IPS-20b (cell line): ENCODE measurements around the gene TRAM2.

ENCODE experiments used
- H3K27ac ChIP-seq: one replicate; pipeline ENCODE4 v1.5.1; 2013; ENCODE audit warnings: low read length
- H3K27me3 ChIP-seq: 2 replicates; pipeline ENCODE4 v1.6.1; 2013; ENCODE audit warnings: mild to moderate bottlenecking, low read length, inconsistent platforms; ENCODE audit not compliant: insufficient read depth
- H3K36me3 ChIP-seq: 2 replicates; pipeline ENCODE4 v1.6.1; 2013; ENCODE audit warnings: low read depth, mild to moderate bottlenecking, inconsistent platforms, low read length, moderate library complexity; ENCODE audit not compliant: insufficient read depth
- H3K4me1 ChIP-seq: 2 replicates; pipeline ENCODE4 v1.6.1; 2013; ENCODE audit warnings: mild to moderate bottlenecking, control low read depth, inconsistent platforms, low read length, moderate library complexity; ENCODE audit not compliant: insufficient read depth
- H3K4me3 ChIP-seq: 2 replicates; pipeline ENCODE4 v1.5.1; 2013; ENCODE audit warnings: mild to moderate bottlenecking, low read length, inconsistent platforms
- H3K9ac ChIP-seq: 2 replicates; pipeline ENCODE4 v1.6.1; 2013; ENCODE audit warnings: low read depth, mild to moderate bottlenecking, inconsistent platforms, low read length, moderate library complexity
- H3K9me3 ChIP-seq: 2 replicates; pipeline ENCODE4 v1.6.1; 2013; ENCODE audit warnings: mild to moderate bottlenecking, low read depth, low read length, inconsistent platforms; ENCODE audit not compliant: insufficient read depth

The TRAM2 gene

DNA sequence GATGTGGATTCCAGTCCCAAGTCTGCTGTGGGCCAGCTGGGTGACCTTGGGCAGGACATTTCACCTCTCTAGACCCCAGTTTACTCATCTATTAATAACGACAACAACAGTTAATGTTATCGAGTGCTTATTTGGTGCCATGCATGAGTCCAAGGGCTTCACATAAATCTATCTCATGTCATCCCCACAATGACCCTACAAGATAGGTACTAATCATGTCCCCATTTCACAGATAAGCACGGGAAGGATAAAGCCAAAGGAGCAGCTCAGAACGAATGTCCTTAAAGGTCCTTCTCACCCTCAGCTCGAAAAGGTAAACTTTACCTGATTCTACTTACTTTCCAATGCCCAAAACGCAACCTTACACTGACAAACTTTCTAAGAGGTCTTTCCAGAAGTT lies 35.7 kb downstream of the TRAM2 start:
- Histone ChIP-seq H3K27me3 (no peaks in the 10 kb centered on the region), H3K27ac (no peak overlapping the region), H3K36me3 (no peaks in the 10 kb centered on the region), H3K4me3 (no peak overlapping the region), H3K9ac (no peak overlapping the region), H3K9me3 (no peaks in the 10 kb centered on the region), H3K4me1 (peaks cover 30% of the 10 kb centered on the region)

DNA sequence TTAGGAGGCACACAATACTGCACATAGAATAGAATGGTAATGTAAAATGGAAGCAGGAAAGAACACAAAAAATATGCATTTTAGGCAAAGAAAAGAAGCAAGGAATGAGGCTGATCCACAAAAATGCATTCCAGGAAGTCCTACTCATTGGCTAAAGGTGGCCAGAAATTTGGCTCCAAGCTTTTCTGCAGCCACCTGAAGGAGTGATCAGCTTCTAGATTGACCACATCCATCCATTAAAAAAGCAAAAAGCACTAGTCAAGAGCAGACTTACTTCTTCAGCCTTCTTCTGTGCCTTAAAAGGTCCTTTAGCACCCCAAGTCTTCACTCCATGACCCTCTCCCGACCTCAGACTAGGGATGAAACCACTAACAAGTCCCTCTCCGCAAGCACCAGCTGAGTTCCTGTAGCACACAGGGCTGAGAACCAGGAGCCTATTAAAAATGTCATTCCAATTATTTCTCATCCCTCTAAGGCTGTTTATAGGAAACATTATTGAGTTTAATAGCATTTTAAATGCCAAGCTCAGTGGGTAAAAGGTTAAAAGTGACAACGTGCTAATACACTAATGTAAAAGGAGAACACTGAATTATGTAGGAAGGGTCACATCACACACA lies 36.5 kb downstream of the TRAM2 start:
- H3K9ac ChIP-seq: no peak overlapping the region
- no peaks in the 10 kb centered on the region for H3K36me3 ChIP-seq
- H3K4me1 ChIP-seq: peaks cover 29% of the 10 kb centered on the region
- H3K27ac ChIP-seq: no peak overlapping the region
- no peak overlapping the region for H3K4me3 ChIP-seq
- H3K9me3 ChIP-seq: no peaks in the 10 kb centered on the region
- H3K27me3 ChIP-seq: no peaks in the 10 kb centered on the region

DNA sequence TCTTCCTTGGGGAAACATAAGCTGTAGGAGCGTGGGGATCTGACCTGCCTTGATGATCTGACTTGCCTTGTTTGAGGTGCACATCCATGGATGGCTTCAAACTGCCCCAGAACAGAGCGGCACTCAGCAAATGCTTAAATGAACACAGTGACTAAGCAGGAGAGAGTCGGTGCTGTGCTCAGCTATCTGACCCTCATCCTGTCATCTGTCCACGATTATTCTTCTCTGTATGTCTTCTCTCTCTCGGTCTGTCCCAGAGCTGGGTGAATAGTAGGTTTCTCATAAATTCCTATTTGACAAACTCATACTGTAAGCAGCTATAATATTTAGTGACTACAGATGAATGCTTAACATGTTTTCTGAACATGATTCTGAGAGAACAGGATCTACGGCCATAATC lies 37.3 kb downstream of the TRAM2 start:
- Histone ChIP-seq H3K27ac (no peak overlapping the region), H3K27me3 (no peaks in the 10 kb centered on the region), H3K36me3 (0 out of 2 replicates have a peak, but pooled peaks cover 6% of the 10 kb centered on the region), H3K9ac (no peak overlapping the region), H3K4me3 (no peak overlapping the region), H3K9me3 (no peaks in the 10 kb centered on the region), H3K4me1 (peaks cover 29% of the 10 kb centered on the region)

DNA sequence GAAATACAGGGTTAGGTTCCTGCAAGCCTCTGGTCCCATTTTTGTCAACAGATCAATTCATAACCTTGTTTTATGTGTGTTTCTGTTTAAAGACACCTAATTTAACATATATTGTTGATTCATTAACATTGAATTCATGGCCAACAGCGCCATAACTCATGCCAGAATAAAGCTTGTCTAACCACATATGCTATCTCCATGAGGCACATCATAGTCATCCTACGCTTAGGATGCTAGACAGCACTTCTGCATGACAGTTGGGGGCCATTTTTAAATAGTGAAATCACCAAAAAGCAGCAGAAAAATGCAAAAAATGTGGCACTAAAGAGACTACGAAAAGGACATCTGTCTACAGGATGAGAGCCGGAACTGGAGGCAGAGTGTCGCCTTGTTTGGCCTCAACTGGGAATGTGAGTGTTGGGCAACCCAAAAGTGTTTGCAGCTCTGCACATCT lies 37.9 kb downstream of the TRAM2 start:
- Histone ChIP-seq H3K36me3 (0 out of 2 replicates have a peak, but pooled peaks cover 7% of the 10 kb centered on the region), H3K4me1 (peaks cover 28% of the 10 kb centered on the region), H3K27ac (no peak overlapping the region), H3K4me3 (no peak overlapping the region), H3K9ac (no peak overlapping the region), H3K9me3 (no peaks in the 10 kb centered on the region), H3K27me3 (no peaks in the 10 kb centered on the region)

DNA sequence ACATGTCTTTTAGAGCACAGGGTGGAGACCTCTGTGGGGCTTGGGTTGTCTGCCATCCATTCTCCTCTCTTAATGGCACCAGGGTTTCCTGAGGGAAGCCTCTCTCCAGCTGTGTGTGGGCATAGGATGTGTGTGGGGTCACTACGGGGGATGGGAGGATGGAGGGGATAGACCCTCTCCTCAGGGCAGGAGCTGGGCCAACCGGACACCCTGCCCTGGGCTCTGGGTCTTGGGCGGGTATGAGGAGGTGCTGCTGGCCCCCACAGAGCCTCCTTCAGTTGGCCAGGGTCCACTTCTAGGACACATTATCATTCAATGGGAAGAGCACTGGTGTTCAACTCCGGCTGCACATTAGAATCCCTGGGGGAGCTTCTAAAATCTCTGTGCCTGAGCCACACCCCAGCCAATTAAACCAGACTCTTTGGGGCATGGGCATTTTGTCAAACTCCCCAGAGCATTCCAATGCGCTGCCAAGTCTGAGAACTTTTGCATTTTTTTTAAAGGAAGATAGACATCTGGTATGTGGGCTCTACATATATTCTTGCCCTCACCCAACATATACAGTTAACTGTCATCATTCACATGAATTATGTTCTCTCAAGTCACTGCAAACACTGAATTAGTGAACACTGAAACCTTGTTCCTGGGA lies 38.5 kb downstream of the TRAM2 start:
- peaks cover 24% of the 10 kb centered on the region for H3K4me1 ChIP-seq
- H3K9ac ChIP-seq: no peak overlapping the region

DNA sequence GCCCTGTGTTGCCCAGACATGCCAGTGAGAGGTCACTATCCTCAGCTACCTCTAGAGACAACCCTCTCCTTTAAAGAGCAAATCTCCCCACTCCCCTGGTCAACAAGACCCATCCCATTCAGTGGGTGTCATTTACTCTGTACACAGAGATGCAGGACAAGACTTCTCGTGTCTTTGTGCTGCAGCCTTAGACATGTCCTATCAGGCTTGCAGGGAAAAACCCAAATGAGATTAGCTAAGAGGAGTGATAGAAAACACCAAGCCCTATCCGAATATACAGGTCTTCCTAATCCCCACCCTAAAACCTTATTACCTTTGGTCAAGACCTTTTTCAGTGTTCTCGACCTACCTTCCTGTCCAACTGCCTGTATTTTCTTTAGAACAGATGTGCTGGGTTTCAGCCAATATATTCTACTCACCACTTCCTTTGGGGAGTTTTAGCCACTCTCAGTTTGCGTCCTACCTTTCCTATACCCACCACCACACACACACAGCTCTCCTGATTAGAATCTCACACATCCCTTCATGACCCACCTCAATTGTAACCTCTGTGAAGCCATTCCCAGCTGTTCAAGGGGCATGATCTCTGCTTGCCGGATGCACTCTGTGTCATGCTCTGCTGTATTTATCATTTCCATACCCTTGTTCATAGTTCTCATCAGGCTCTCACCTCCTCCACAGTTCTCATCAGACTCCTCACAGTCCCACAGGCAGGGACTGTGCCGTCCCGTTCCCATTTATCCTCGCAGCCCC lies 39.7 kb downstream of the TRAM2 start:
- Histone ChIP-seq H3K4me3 (no peak overlapping the region), H3K27me3 (no peaks in the 10 kb centered on the region), H3K9me3 (no peaks in the 10 kb centered on the region), H3K27ac (no peak overlapping the region), H3K4me1 (peaks cover 24% of the 10 kb centered on the region), H3K36me3 (0 out of 2 replicates have a peak, but pooled peaks cover 7% of the 10 kb centered on the region), H3K9ac (no peak overlapping the region)

More for the DNA sequence above, 38.5 kb downstream of the TRAM2 start:
- H3K36me3 ChIP-seq: 0 out of 2 replicates have a peak, but pooled peaks cover 7% of the 10 kb centered on the region
- no peaks in the 10 kb centered on the region for H3K9me3 ChIP-seq
- no peaks in the 10 kb centered on the region for H3K27me3 ChIP-seq
- no peak overlapping the region for H3K4me3 ChIP-seq
- no peak overlapping the region for H3K27ac ChIP-seq

DNA sequence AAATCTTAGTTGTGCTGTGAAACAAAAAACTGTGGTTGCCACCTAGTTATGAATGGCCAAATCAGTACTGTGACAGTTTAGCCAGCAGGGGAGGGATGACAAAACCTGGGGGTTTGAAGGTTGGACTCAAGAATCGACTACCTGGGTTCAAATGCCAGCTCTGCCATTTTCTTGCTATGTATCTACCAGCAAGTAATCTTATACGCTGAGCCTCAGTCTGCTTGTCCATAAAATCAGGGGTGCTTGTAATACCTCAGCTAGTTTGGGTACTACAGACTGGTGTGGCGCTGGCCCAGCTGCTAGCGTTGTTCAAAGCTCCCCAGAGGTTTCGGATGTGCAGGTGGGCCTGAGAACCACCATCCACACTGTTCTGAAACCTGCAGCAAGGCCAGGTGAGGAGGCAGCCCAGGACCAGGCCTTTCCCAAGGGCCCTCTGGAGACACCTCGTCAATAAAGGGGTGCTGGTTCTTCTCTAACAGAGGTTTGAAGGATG lies 40.4 kb downstream of the TRAM2 start:
- H3K9me3 ChIP-seq: no peaks in the 10 kb centered on the region
- no peak overlapping the region for H3K4me3 ChIP-seq
- H3K9ac ChIP-seq: no peak overlapping the region
- 0 out of 2 replicates have a peak, but pooled peaks cover 7% of the 10 kb centered on the region for H3K36me3 ChIP-seq
- H3K27me3 ChIP-seq: no peaks in the 10 kb centered on the region
- peak overlapping the region; percentile 8 for H3K27ac ChIP-seq
- H3K4me1 ChIP-seq: peaks cover 24% of the 10 kb centered on the region

DNA sequence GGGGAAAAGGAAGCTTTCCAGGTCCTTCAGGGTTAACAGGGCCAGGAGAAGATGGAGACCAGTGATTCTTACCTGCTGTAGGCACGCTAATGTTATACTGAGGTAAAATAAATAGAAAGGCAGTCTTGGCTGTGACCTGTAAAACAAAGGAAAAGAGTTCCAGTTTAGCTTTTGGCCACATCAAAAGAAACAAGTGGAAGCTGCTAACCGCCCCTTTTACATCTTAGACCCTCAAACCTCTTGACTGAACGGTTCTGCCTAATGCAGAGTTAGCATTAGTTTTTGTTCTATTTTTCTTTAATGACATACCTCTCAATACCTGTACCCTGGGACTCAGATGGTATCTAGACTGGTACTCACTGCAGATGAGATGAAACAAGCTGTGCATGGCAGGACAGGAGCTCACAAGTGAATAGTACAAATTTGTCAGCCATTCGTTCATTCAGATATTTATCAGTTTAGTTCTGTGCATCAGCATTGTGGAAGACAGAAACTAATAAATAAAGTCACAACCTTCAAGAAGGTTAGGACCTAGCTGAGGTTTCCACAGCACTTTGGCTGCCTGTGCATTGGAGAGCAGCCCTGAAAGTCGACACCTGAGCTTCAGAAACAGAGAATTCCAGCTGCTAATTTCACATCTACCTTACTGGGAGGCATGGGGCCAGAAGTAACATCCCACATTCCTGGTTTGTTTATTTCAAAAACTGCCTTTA lies 41.0 kb downstream of the TRAM2 start:
- Histone ChIP-seq H3K27ac (no peak overlapping the region), H3K9ac (no peak overlapping the region), H3K9me3 (no peaks in the 10 kb centered on the region), H3K4me1 (peaks cover 24% of the 10 kb centered on the region), H3K36me3 (0 out of 2 replicates have a peak, but pooled peaks cover 7% of the 10 kb centered on the region), H3K27me3 (no peaks in the 10 kb centered on the region), H3K4me3 (no peak overlapping the region)

DNA sequence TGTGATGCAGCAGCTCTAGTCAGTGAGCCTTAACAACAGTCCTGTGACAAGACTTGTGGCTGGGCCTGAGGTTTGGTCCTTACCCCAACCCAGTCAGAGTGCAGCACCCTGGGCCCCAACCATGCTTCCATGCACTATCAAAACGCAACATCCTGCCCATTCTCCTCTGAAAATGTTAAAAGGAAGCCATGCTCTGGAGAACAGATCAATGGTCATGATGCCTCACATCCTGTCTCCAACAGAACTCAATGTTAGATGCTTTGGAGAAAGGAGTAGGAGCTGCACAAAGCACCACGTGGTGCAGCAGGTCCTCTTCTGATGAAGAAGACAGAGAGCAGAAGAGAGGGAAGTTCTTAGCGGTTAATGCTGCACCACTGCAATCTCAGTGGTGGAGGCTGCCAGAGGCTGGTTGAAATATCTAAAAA lies 41.9 kb downstream of the TRAM2 start:
- H3K36me3 ChIP-seq: 0 out of 2 replicates have a peak, but pooled peaks cover 7% of the 10 kb centered on the region
- peaks cover 22% of the 10 kb centered on the region for H3K4me1 ChIP-seq
- H3K27me3 ChIP-seq: no peaks in the 10 kb centered on the region
- no peak overlapping the region for H3K4me3 ChIP-seq
- no peak overlapping the region for H3K27ac ChIP-seq
- no peak overlapping the region for H3K9ac ChIP-seq
- H3K9me3 ChIP-seq: no peaks in the 10 kb centered on the region

DNA sequence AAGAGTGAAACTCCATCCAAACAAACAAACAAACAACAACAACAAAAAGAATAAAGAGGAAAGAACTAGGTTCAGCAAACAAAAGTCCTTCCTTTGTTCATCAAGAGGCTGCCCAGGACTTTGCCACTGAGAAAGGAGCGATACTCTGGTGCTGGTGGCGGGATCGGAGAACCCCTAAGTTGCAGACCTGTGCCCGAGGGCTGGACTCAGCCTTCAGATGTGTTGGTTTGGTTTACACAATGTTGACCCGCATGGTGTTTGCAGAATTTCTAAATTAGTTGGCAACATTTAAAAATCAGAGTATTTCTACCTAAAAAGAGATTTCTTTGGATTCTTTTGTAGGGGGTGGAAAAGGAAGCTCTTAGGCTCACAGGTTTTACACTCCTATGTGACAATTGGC lies 42.5 kb downstream of the TRAM2 start:
- no peak overlapping the region for H3K27ac ChIP-seq

DNA sequence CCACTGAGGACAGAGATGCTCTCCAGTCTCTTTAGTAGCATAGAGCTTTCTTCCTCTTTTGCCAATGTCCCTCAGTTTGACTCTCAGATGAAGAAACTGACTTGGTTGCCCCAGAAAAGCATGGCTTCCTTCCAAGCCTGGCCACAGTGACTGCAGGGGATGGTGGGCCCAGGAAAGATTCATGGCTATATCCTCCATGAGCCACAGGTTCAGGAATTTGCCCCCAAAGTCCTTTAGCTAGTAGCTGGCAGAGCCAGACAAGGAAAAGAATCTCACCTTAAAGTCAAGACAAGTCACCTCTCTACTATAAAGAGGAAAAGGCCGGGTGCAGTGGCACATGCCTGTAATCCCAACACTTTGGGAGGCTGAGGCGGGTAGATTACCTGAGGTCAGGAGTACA lies 43.4 kb downstream of the TRAM2 start:
- H3K27ac ChIP-seq: no peak overlapping the region

More for the DNA sequence above, 42.5 kb downstream of the TRAM2 start:
- H3K4me1 ChIP-seq: peaks cover 16% of the 10 kb centered on the region
- H3K36me3 ChIP-seq: 0 out of 2 replicates have a peak, but pooled peaks cover 7% of the 10 kb centered on the region
- H3K4me3 ChIP-seq: no peak overlapping the region
- no peak overlapping the region for H3K9ac ChIP-seq
- no peaks in the 10 kb centered on the region for H3K27me3 ChIP-seq
- no peaks in the 10 kb centered on the region for H3K9me3 ChIP-seq

More for the DNA sequence above, 43.4 kb downstream of the TRAM2 start:
- Histone ChIP-seq H3K27me3 (no peaks in the 10 kb centered on the region), H3K4me3 (no peak overlapping the region), H3K9ac (no peak overlapping the region), H3K4me1 (peaks cover 11% of the 10 kb centered on the region), H3K9me3 (no peaks in the 10 kb centered on the region), H3K36me3 (0 out of 2 replicates have a peak, but pooled peaks cover 7% of the 10 kb centered on the region)
